K562 (cell line): ENCODE results near the gene PTPRG. TPM values are rescaled to one million over a fixed set of nuclear protein-coding genes. Genes with fewer than 3 reads are reported as not detected.

Source experiments
- ATAC-seq: fragments of 200-7000 bp; cut with Tn5 transposase; 3 replicates; pipeline ENCODE4 v1.9.1; 2020; ENCODE audit warnings: moderate library complexity
- BruUV-seq: library from RNA; stranded (reverse); fragments of 400-500 nt; replicated peaks from 2 replicates; lab custom pipeline; 2021; lab: Mats Ljungman, UMichigan
- CTCF ChIA-PET: fragments of 300-600 bp; formaldehyde crosslinking; extraction: SDS; loops from one replicate; lab custom pipeline; 2021; ENCODE audit warnings: low intra/inter-chr PET ratio; lab: Yijun Ruan, JAX
- POLR2A ChIA-PET: fragments of 300-600, 350-650 bp; sonication (Branson Sonifier 250); formaldehyde crosslinking; extraction: SDS; loops from one replicate; lab custom pipeline; 2021; ENCODE audit warnings: antibody characterized with exemption, inconsistent platforms; lab: Yijun Ruan, JAX
- DNase-seq, 4 experiments: peaks; one replicate each; pipeline versions ENCODE4 v3.0.0 to v3.0.0-alpha.2; 2011 to 2018; ENCODE audit warnings: low spot score in 3 of 4, mixed read lengths in 3 of 4; ENCODE audit errors: extremely low read depth in 1 of 4
- FAIRE-seq: peaks from 2 replicates; lab custom pipeline; 2011; peaks lifted over from hg19 to GRCh38; lab: Jason Lieb, UNC
- H2AFZ ChIP-seq: 2 replicates; pipeline ENCODE4 v1.6.0; 2011; ENCODE audit warnings: low read depth, low read length, control low read depth, inconsistent platforms
- H3K27ac ChIP-seq: fragments of 200-600 bp; 3 replicates; pipeline ENCODE4 v1.8.0; 2011; ENCODE audit warnings: low read depth, mild to moderate bottlenecking, control low read depth, inconsistent platforms, low read length, moderate library complexity, mixed read lengths; ENCODE audit errors: extremely low read depth
- H3K27me3 ChIP-seq, 2 experiments: fragments of 300-600 bp in 1 of 2; 2 replicates in 1 of 2; 3 replicates in 1 of 2; pipeline versions ENCODE4 v1.6.0 to v1.8.0; 2011; ENCODE audit warnings: inconsistent platforms in 2 of 2, low read length in 2 of 2, mild to moderate bottlenecking in 1 of 2, mixed read lengths in 1 of 2, moderate library complexity in 1 of 2; ENCODE audit not compliant: control insufficient read depth in 2 of 2, insufficient read depth in 2 of 2
- H3K36me3 ChIP-seq: fragments of 300-600 bp; 3 replicates; pipeline ENCODE4 v1.8.0; 2011; ENCODE audit warnings: mild to moderate bottlenecking, low read length, inconsistent platforms; ENCODE audit not compliant: control insufficient read depth, insufficient read depth
- H3K4me1 ChIP-seq, 2 experiments: fragments of 200-600 bp in 1 of 2; replicated peaks in 1 of 2; 2 replicates in 1 of 2; 3 replicates in 1 of 2; pipeline versions ENCODE4 v1.5.1 to v1.8.0; 2011; ENCODE audit warnings: inconsistent platforms in 2 of 2, low read length in 2 of 2, mild to moderate bottlenecking in 1 of 2, mixed read lengths in 1 of 2, moderate library complexity in 1 of 2; ENCODE audit not compliant: control insufficient read depth in 2 of 2, insufficient read depth in 2 of 2
- H3K4me2 ChIP-seq: 2 replicates; pipeline ENCODE4 v1.6.1; 2011; ENCODE audit warnings: low read length, control low read depth, inconsistent platforms, mixed read lengths; ENCODE audit not compliant: insufficient read depth
- H3K4me3 ChIP-seq: fragments of 200-600 bp; sonication (generic), shearing (Covaris generic); 2 replicates; pipeline ENCODE4 v1.5.1; 2016; ENCODE audit warnings: control low read depth, inconsistent platforms
- H3K79me2 ChIP-seq: fragments of 200-600 bp; 3 replicates; pipeline ENCODE4 v1.8.0; 2011; ENCODE audit warnings: low read length, inconsistent platforms; ENCODE audit not compliant: control insufficient read depth, insufficient read depth
- H3K9ac ChIP-seq, 2 experiments: 2 replicates each; pipeline versions ENCODE4 v1.6.0 to v1.6.1; 2011; ENCODE audit warnings: low read depth in 2 of 2, low read length in 2 of 2, control low read depth in 1 of 2, inconsistent platforms in 1 of 2, mild to moderate bottlenecking in 1 of 2, mixed read lengths in 1 of 2; ENCODE audit not compliant: insufficient read depth in 1 of 2
- H3K9me1 ChIP-seq: one replicate; pipeline ENCODE4 v1.6.0; 2011; ENCODE audit warnings: inconsistent platforms, mild to moderate bottlenecking, low read length, moderate library complexity; ENCODE audit not compliant: control insufficient read depth, insufficient read depth
- H3K9me3 ChIP-seq: replicated peaks from 2 replicates; pipeline ENCODE4 v1.5.1; 2011; ENCODE audit warnings: low read depth, low read length, inconsistent platforms; ENCODE audit not compliant: control insufficient read depth, insufficient read depth
- H4K20me1 ChIP-seq: replicated peaks from 2 replicates; pipeline ENCODE4 v1.6.1; 2011; ENCODE audit warnings: low read length, inconsistent platforms, mixed read lengths; ENCODE audit not compliant: control insufficient read depth, insufficient read depth
- PRMT5 ChIP-seq: sonication (generic); formaldehyde crosslinking; IDR thresholded peaks from 2 replicates; pipeline ENCODE4 v1.5.0; 2020; ENCODE audit warnings: missing genetic modification reagents
- TAF7 ChIP-seq: fragments of 450-650 bp; IDR thresholded peaks from 2 replicates; pipeline ENCODE4 v1.6.1; 2016; ENCODE audit warnings: missing genetic modification characterization, missing compliant biosample characterization
- TAL1 ChIP-seq: fragments of 450-650 bp; IDR thresholded peaks from 2 replicates; pipeline ENCODE4 v1.6.1; 2016; ENCODE audit warnings: mild to moderate bottlenecking
- ZBTB11 ChIP-seq, 3 experiments: fragments of 200-800 bp in 1 of 3; fragments of 250-450 bp in 1 of 3; fragments of 450-650 bp in 1 of 3; sonication (Bioruptor Pico) in 1 of 3; sonication (Bioruptor generic) in 1 of 3; formaldehyde crosslinking in 1 of 3; IDR thresholded peaks; 2 replicates each; pipeline versions ENCODE4 v1.6.1 to v1.8.0; 2016 to 2022; ENCODE audit warnings: mild to moderate bottlenecking in 2 of 3, missing genetic modification characterization in 2 of 3, missing compliant biosample characterization in 1 of 3, moderate library complexity in 1 of 3
- WGBS: fragments of 100-300 bp; shearing (Covaris generic); methylation state at CpG from one replicate; pipeline ENCODE4 v1.1.6; 2016; ENCODE audit warnings: low coverage, mixed read lengths; ENCODE audit not compliant: insufficient coverage; ENCODE audit errors: missing lambda C conversion rate; 5-methylcytosine and 5-hydroxymethylcytosine counted together
- in situ Hi-C: fragments of 300-500 bp; cut with MboI; formaldehyde crosslinking; loops from 4 replicates; pipeline ENCODE4 v1.15.0; 2018; ENCODE audit warnings: inconsistent platforms, mixed read lengths
- intact Hi-C: fragments of 100-400 bp; cut with micrococcal nuclease; formaldehyde crosslinking; loops from 2 replicates; pipeline ENCODE4 v1.14.2; 2022
- polyA plus RNA-seq, 8 experiments: library from polyadenylated mRNA; depleted of rRNA in 4 of 8; stranded (reverse) in 5 of 8; unstranded in 3 of 8; fragments of >200 nt; fragmentation: Nextera tagmentation in 2 of 8; fragmentation: Illumina TruSeq in 1 of 8; extraction: Ambion mirVana in 2 of 8; extraction: Trizol in 1 of 8; gene quantifications; 2 replicates each; pipeline versions ENCODE4 v1.2.1 to v1.2.3, GENCODE V29; 2011 to 2014; ENCODE audit warnings: inconsistent platforms in 1 of 8, missing spikeins in 1 of 8
- total RNA-seq, 7 experiments: library from RNA; depleted of rRNA in 6 of 7; stranded (reverse); fragments of >200 nt in 6 of 7; fragmentation: Illumina TruSeq in 2 of 7; extraction: Trizol in 2 of 7; gene quantifications; 2 replicates each; pipeline versions ENCODE4 v1.2.1 to v1.2.3, GENCODE V29; 2011 to 2021; ENCODE audit warnings: low replicate concordance in 1 of 7

Gene PTPRG
- total and polyA plus RNA-seq, 9 of the 15 experiments (the other 6 are each of a cell fraction or from before 2014, with no cell fraction given), result 0.16 TPM; not detected in 8

- Histone ChIP-seq H3K4me2 (no peak overlapping the region), H3K9me1 (no peaks in the 10 kb centered on the region), H3K27ac (no peak overlapping the region), H3K4me1 (no peaks in the 10 kb centered on the region), H3K9ac (no peak overlapping the region), H3K9me3 (no peaks in the 10 kb centered on the region), H3K4me3 (no peak overlapping the region), H4K20me1 (no peaks in the 10 kb centered on the region), H3K36me3 (no peaks in the 10 kb centered on the region), H2AFZ (no peak overlapping the region), H3K79me2 (no peaks in the 10 kb centered on the region), H3K27me3 (no peaks in the 10 kb centered on the region)
- BruUV-seq, result no TSS peak
- in situ Hi-C loops, result no loop called here
- intact Hi-C loops, result no loop called here
- FAIRE-seq (no peak), ATAC-seq (no peak), DNase-seq (no peak)
- CTCF ChIA-PET, result no interaction called here
- POLR2A ChIA-PET, result no interaction called here
- TF ChIP-seq TAL1 (no peak), TAF7 (tag) (no peak), PRMT5 (CRISPR knock-in tag) (no peak), ZBTB11 (CRISPR knock-in tag; IDR thresholded peaks at IDR 0.05) (0 out of 6 replicates have a peak, but pooled peaks of 1 of the 3 experiments have one; percentile 5)
- WGBS, result 0% methylated on average over 1 of the region's 1 CpG
Observed at GRCh38 chr3:61810953-61811497, 249.7 kb downstream of the PTPRG start.
